Stimulated activated CD8-positive, alpha-beta memory T cell treated with anti-CD3 and anti-CD28 coated beads, Interleukin-7, amount 100 ng/mL, for 1 hour (primary cell): ENCODE measurements around the gene AP5B1.

ENCODE experiments used
- DNase-seq, 2 donors: peaks; one replicate each; pipeline ENCODE4 v3.0.0-alpha.2; 2020; ENCODE audit warnings: low read depth in 2 of 2

AP5B1 gene, protein sequence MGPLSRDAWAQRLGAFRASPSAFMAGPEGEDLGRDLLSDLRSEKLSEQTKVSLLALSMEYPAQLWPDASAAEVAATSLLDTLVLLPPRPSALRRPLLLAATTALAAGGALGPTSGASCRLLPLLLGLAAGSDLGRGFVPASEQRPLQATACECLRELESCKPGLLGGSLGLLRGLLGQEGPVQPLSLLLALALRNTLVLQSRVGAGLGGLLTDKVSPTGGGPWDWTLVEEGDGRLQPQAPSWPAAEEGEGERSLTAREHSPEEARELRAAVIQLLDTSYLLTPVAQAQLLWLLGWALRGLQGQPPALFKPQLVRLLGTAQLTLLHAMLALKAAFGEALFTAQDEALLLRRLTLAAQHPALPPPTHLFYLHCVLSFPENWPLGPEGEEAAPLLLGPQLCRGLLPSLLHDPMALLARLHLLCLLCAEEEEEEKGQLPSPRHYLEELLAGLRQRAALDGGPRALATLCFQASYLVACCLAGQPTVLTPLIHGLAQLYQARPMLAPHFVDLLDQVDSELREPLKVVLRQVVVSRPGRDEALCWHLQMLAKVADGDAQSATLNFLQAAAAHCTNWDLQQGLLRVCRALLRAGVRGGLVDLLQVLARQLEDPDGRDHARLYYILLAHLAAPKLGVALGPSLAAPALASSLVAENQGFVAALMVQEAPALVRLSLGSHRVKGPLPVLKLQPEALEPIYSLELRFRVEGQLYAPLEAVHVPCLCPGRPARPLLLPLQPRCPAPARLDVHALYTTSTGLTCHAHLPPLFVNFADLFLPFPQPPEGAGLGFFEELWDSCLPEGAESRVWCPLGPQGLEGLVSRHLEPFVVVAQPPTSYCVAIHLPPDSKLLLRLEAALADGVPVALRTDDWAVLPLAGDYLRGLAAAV

DNA sequence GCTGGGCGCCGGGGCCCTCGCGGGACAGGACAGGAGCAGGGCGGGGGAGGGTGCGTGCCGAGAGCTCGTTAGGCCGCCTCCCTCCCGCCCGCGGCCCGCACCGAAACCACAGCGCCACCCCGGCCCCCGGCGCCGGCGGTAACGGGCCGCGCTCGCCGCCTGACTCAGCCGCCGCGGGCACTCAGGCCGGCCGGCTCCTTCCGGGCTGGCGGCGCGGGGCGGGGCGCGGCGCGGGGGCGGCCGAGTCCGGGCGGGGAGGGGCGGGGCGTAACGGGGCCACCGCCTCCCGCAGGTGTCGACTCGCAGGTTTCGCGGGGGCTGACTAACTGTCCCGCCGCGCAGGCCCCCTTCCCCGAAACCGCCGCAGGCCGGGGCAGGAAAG lies at the start of gene AP5B1:
Gene AP5B1 (minus strand): TSS at position 207 of the 382 bp plus-strand sequence. CDS start 385 bp downstream, outside the sequence.
- peak; percentile 48 to 51 for DNase-seq

DNA sequence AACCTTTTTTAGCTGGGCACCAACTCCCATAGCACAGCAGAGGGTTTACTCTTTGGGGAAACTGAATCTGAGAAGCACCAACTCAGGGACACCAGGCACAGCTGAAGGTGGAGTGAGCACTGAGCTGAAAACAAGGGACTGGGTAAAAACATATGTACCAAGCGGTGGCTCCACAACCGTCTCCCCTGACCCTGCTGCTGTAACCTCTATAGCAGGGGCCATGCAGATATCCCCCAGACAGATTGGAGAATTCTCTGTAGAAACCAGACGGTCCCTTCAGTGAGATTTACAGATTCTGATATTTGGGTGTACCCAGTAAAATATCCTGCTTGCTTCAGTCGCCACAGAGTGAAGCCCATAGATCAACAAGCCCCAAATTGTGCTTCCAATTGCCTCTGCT lies 48.7 kb upstream of the AP5B1 start:
- no peak for DNase-seq

GRCh38 chr11:65826984-65827735 lies 46.4 kb upstream of the AP5B1 start:
- DNase-seq: no peak

DNA sequence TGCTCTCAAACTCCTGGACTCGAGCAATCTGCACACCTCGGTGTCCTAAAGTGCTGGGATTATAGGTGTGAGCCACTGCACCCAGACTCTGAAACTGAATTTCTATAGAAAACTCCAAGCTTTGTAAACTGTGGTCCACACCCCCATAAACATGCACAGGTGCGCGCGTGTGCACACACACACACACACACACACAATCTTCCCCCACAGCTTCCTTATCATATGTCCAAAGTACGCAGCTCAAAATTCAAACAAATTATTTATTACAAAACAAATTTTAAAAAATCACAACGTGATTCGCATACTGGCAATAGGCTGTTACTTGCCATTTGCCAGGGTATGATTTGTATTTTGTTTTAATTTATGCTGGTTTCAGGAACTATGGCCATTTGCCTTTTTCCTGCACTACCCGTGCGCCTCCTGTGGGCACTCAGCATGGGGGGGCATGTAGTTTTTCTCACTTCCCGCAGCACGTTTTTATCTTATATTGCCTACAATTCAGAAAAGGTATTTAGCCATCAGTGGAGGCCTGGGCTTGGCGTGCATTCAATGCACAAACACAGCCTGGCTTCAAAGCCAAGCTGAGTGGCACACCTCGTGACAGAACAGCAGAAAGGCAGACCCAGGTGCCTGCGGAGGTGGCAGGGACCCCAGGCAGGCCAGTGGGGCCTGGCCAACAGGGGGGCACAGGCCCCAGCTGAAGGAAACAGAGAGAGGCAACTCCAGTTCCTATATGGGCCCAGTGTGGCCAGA lies 42.2 kb upstream of the AP5B1 start:
- no peak for DNase-seq

- DNase-seq: no peak
These were observed 40.3 kb upstream of the AP5B1 start for GRCh38 chr11:65821107-65821506.

- peak; percentile 87 to 95 for DNase-seq
These were observed 37.3 kb upstream of the AP5B1 start for GRCh38 chr11:65817835-65818680.

DNA sequence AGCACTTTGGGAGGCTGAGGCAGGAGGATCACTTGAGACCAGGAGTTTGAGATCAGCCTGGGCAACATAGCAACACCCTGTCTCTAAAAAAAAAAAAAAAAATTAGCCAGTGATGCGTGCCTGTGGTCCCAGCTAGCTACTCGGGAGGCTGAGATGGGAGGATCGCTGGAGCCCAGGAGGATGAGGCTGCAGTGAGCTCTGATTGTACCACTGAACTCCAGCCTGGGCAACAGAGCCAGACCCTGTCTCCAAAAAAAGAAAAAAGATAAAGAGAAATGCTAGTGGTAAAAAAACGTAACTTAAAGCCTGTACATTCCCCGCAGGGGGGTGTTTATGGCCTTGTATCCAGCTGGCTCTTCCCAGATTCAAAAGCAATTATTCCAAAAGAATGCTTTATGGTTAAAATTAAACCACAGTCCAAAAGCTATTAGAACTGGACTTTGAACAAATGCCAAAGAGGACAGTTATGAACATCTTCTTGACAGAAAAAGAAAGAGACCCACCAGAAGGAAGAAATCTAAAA lies 36.6 kb upstream of the AP5B1 start:
- DNase-seq: no peak

DNA sequence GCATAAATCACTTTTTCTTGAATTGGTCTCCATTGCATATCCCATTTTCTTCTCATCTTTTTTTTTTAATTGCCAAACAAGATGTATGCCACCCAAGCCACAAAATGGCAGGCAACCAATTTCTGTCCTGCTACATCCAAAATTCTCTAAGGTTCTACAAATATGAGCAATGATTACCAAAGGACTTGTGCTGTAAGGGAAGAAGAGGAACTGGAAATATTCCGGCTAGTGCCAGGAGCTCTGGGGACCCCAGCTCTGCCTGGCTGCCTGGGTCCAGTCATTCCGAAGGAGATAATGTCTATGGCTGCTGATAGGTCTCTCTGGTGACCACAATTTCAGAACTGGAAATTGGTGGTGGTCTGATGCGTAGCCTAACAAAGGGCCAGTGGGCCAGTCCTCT lies 35.9 kb upstream of the AP5B1 start:
- DNase-seq: no peak

- no peak for DNase-seq
These were observed 34.3 kb upstream of the AP5B1 start for GRCh38 chr11:65814986-65815565.

DNA sequence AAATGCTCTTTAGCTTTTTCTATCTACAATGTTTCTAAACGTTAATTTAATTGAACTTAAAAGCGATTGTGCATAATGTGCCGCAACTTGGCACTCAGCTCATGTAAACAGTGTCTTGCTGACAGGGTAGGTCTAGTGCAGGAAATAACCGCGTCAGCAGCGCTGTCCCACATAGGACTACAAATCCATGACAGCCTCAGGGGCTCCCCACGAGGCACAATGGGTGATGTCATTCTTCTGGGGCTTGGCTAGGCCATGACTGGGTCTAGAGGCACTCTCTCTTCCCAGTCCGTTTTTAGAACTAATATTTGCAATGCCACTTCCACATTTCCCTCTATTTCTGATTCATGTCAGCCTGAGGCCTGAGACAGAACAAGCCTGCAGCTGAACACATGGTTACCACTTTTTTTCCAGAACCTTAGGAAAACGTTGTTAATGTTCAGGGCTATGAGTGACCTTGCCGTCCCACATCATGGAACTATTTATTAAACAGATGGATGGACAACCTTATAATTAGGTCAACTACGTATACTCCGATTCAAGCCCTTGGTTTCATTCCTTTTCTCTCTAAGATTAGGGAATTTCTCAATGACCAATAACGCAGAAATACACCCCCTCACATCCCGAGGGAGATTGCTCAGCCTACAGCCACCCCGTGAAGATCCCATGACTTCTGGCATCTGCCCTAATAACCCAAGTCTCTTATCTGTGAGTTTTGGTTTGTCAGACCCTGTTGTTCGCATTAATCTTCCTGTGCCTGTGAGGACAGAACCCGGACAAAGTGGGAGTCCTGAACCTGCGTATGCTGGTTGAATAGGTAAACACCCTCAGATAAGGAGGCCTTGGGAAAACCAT lies 33.6 kb upstream of the AP5B1 start:
- no peak for DNase-seq

GRCh38 chr11:65811764-65812475 lies 31.1 kb upstream of the AP5B1 start:
- no peak for DNase-seq

DNA sequence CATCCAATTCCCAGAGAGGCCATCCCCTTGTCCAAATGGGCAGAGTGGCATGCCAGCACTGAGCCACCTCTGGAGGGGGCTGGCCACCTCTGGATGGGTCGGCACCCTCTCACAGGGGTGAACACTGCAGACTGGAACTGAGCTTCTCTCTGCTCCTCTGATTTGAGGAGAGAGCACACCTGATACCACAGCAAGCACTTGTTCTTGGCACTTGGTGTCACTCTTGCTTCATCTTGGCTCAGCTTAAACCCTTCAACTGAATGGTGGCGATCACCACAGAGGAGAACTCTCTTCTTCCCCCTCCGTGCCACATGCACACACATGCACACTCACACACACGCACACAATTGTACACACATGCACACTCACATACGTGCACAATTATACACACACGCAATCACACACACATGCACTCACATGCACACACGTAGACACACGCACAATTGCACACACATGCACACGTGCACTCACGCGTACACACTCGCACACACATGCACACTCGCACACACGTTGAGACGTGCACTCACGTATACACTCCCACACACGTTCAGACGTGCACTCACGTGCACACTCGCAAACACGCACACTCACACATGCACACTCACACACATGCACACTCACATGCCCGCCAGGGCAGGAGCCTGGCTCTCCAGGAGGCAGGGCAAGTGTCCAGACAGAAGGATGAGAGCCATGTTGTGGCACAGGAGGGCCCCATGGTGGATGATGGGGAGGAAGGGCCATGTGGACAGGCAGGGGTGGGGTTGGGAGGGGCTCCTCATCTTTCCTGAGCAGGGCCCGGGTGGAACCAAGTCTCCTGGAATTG lies 29.5 kb upstream of the AP5B1 start:
- no peak for DNase-seq

GRCh38 chr11:65809496-65809895 lies 28.7 kb upstream of the AP5B1 start:
- DNase-seq: no peak

- no peak for DNase-seq
These were observed 28.1 kb upstream of the AP5B1 start for GRCh38 chr11:65808744-65809341.

GRCh38 chr11:65806979-65807378 lies 26.2 kb upstream of the AP5B1 start:
- no peak for DNase-seq

- DNase-seq: no peak
These were observed 23.2 kb upstream of the AP5B1 start for GRCh38 chr11:65803797-65804492.
